Heart left ventricle (tissue), 16 donors: Measurements from ENCODE around the gene FOXJ1. TPM values are rescaled to one million over a fixed set of nuclear protein-coding genes. Genes with fewer than 3 reads are reported as not detected.

Experiments used
- ATAC-seq, 4 donors: fragments of 200-7000 bp; cut with Tn5 transposase; one replicate each; pipeline ENCODE4 v1.9.1; 2020 to 2022; ENCODE audit warnings: moderate library complexity in 4 of 4, mild to moderate bottlenecking in 3 of 4, moderate number of reproducible peaks in 1 of 4
- DNase-seq, 5 donors: peaks; one replicate each; pipeline ENCODE4 v3.0.0-alpha.2; 2020
- H3K27ac ChIP-seq, 12 donors: fragments of 200-600 bp; sonication (generic) in 4 of 12; one replicate each; pipeline versions ENCODE4 v1.5.0 to v1.8.0; 2016 to 2022; ENCODE audit warnings: mild to moderate bottlenecking in 2 of 12
- H3K27me3 ChIP-seq, 9 donors: fragments of 200-600 bp; sonication (generic) in 2 of 9; one replicate each; pipeline versions ENCODE4 v1.5.1 to v1.8.0; 2016 to 2022; ENCODE audit warnings: mild to moderate bottlenecking in 3 of 9
- H3K36me3 ChIP-seq, 9 donors: fragments of 200-600 bp; sonication (generic) in 2 of 9; one replicate each; pipeline versions ENCODE4 v1.5.0 to v1.8.0; 2018 to 2022; ENCODE audit warnings: mild to moderate bottlenecking in 2 of 9
- H3K4me1 ChIP-seq, 12 donors: fragments of 200-600 bp; sonication (generic) in 4 of 12; one replicate each; pipeline versions ENCODE4 v1.5.0 to v1.8.0; 2016 to 2022; ENCODE audit warnings: mild to moderate bottlenecking in 3 of 12
- H3K4me3 ChIP-seq, 12 donors: fragments of 200-600 bp; sonication (generic) in 4 of 12; one replicate each; pipeline versions ENCODE4 v1.5.0 to v1.8.0; 2017 to 2022; ENCODE audit warnings: mild to moderate bottlenecking in 9 of 12, moderate library complexity in 4 of 12
- H3K9me3 ChIP-seq, 12 donors: fragments of 200-600 bp; sonication (generic) in 4 of 12; one replicate each; pipeline versions ENCODE4 v1.5.0 to v1.8.0; 2016 to 2022; ENCODE audit warnings: mild to moderate bottlenecking in 1 of 12
- POLR2A ChIP-seq, 2 donors: fragments of 450-650 bp; IDR thresholded peaks; one replicate each; pipeline ENCODE4 v1.6.1; 2017; ENCODE audit warnings: antibody characterized with exemption in 2 of 2, mild to moderate bottlenecking in 2 of 2, moderate library complexity in 2 of 2
- WGBS, 4 donors: extraction: QIAGEN DNeasy Blood & Tissue Kit in 2 of 4; methylation state at CpG; one replicate each; pipeline versions ENCODE4 v1.1.5 to v1.1.7; 2013 to 2018; 5-methylcytosine and 5-hydroxymethylcytosine counted together
- intact Hi-C, 10 donors: fragments of 100-400 bp; cut with DNase I; formaldehyde crosslinking; loops; one replicate each; pipeline versions ENCODE4 v1.11.1 to v1.14.2; 2022
- polyA plus RNA-seq, 2 donors: library from polyadenylated mRNA; stranded (reverse); fragments of 200-250 nt; gene quantifications; one replicate each; pipeline ENCODE4 v1.2.3, GENCODE V29; 2013
- total RNA-seq, 9 donors: library from RNA; depleted of rRNA in 2 of 9; stranded (reverse); fragments of >200 nt in 2 of 9; fragmentation: NEBNext Ultra II Directional in 3 of 9; extraction: Animal tissue kit (Norgen Biotek cat#: 25700) in 3 of 9; gene quantifications; one replicate each; pipeline versions ENCODE4 v1.1.0 to v1.2.4, GENCODE V29; 2016 to 2023
- TF ChIP-seq, protein P1 (sequence below), 12 donors: fragments of 200-600 bp; sonication (generic) in 4 of 12; IDR thresholded peaks; one replicate each; pipeline versions ENCODE4 v1.5.0 to v1.8.0; 2018 to 2022; ENCODE audit warnings: antibody characterized with exemption in 12 of 12, mild to moderate bottlenecking in 5 of 12
- donor health status: ischemic (EF 13 %, LVEDD 7.1; RV severe dilation, severe dysfunction).
- donor health status: healthy with polysubstance abuse.
- donor health status: DM: no; HTN: yes; CAD: no.
- donor health status: DM: no; HTN: no; CAD: no.
- donor health status: ischemic (EF 25% LVEDD 6.9; RV normal size, moderate dysfunction).
- donor health status: ischemic (EF 25% LVEDD 5.7; RV mildly dilated, moderate dysfunction).
- donor health status: healthy.
- donor health status: DM: yes; HTN: yes; CAD: no.
- donor health status: ischemic (EF 35%, LVEDD 5.7; RV mildly dilated, moderate dysfunction).
- donor health status: nonischemic (EF 11% LVEDD 7.7; RV severe dilation, severe dysfunction).
- donor health status: DM: yes; HTN: yes; CAD: no.
- donor health status: PGD.
- donor health status: ischemic (EF 29% LVEDD 5.4; RV normal size, mild dysfunction).
- donor health status: nonischemic (EF 23%, LVEDD 6.1; RV moderate dilation, normal function).

Gene FOXJ1
- total and polyA plus RNA-seq, 11 donors, result not detected

DNA sequence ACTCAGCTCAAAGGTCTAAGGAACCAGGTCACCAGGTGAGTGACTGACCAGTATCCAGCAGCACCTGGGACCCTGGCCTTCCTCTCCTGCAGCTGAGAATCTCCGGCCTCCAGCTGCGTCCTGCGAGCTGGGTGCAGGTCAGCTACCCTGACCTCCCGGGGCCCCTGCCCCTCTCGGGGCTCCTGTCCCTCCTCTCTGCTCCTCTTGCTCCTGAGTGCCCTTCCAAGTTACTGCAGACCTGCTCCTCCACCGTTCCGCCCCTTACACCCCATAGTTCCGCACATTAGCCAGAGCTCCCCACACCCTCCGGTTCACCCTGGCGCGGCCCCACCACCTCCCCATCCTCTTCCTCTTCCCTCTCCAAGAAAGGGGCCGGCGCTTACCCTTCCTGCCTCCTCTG is 10.6 kb downstream of the FOXJ1 start:
- no peak overlapping the region for H3K27ac ChIP-seq
- no peaks in the 10 kb centered on the region for H3K36me3 ChIP-seq
- H3K9me3 ChIP-seq, result no peaks in the 10 kb centered on the region
- 31 to 47% (median 41%) methylated on average over 12 to 13 of the region's 13 CpGs for WGBS, 4 donors
- intact Hi-C loops, result no loop called here
- no peak for ATAC-seq
- peaks cover 0 to 57% (median 45%) of the 10 kb centered on the region in 9 donors for H3K27me3 ChIP-seq
- peaks cover 0 to 9% (median 0%) of the 10 kb centered on the region in 12 donors for H3K4me1 ChIP-seq
- DNase-seq, result peak in 1 of 5 donors; percentile 48
- TF ChIP-seq POLR2A (IDR thresholded peaks at IDR 0.05), result no peak
- TF ChIP-seq, protein P1, sequence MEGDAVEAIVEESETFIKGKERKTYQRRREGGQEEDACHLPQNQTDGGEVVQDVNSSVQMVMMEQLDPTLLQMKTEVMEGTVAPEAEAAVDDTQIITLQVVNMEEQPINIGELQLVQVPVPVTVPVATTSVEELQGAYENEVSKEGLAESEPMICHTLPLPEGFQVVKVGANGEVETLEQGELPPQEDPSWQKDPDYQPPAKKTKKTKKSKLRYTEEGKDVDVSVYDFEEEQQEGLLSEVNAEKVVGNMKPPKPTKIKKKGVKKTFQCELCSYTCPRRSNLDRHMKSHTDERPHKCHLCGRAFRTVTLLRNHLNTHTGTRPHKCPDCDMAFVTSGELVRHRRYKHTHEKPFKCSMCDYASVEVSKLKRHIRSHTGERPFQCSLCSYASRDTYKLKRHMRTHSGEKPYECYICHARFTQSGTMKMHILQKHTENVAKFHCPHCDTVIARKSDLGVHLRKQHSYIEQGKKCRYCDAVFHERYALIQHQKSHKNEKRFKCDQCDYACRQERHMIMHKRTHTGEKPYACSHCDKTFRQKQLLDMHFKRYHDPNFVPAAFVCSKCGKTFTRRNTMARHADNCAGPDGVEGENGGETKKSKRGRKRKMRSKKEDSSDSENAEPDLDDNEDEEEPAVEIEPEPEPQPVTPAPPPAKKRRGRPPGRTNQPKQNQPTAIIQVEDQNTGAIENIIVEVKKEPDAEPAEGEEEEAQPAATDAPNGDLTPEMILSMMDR (IDR thresholded peaks at IDR 0.05), result no peak
- no peak overlapping the region for H3K4me3 ChIP-seq

DNA sequence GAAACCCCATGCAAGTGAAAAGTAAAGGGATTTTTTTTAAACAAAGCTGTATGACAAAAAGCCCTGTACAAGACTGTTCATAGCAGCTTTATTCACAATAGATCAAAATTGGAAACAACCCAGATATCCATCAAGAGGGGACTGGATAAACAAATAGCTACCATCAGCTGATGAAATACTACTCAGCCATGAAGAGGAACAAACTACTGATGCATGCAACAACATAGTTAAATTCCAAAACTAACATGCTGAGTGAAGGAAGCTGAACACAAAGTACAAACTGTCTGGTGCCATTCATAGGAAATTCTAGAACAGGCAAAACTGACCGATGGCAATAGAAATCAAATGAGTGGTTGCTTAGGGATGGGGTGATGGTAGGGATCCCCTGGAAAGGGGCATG is 15.1 kb downstream of the FOXJ1 start:
- H3K36me3 ChIP-seq, result no peaks in the 10 kb centered on the region
- H3K4me1 ChIP-seq, result peaks cover 0 to 15% (median 2%) of the 10 kb centered on the region in 12 donors
- no peaks in the 10 kb centered on the region for H3K9me3 ChIP-seq
- TF ChIP-seq, protein P1 (IDR thresholded peaks at IDR 0.05), result no peak
- no peak for TF ChIP-seq POLR2A (IDR thresholded peaks at IDR 0.05)
- peaks cover 0 to 11% (median 4%) of the 10 kb centered on the region in 9 donors for H3K27me3 ChIP-seq
- no peak for DNase-seq
- ATAC-seq, result no peak
- H3K27ac ChIP-seq, result no peak overlapping the region
- intact Hi-C loops, result no loop called here
- 89 to 97% (median 97%) methylated on average over 1 of the region's 1 CpG for WGBS, 4 donors
- H3K4me3 ChIP-seq, result no peak overlapping the region

DNA sequence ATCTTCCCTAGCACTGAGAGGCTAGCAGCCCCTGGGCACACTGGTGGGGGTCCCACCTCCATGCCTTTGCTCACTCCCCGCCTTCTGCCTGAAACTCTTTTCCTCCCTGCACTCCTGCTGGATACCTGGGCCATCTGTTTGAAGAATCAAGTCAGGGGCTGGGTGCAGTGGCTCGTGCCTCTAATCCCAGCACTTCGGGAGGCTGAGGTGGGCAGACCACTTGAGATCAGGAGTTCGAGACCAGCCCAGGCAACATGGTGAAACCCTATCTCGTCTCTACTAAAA is 15.7 kb downstream of the FOXJ1 start:
- Histone ChIP-seq H3K9me3 (no peaks in the 10 kb centered on the region), H3K27me3 (peaks cover 0 to 6% (median 0%) of the 10 kb centered on the region in 9 donors), H3K4me1 (peaks cover 0 to 15% (median 2%) of the 10 kb centered on the region in 12 donors), H3K4me3 (no peak overlapping the region), H3K27ac (no peak overlapping the region), H3K36me3 (no peaks in the 10 kb centered on the region)
- TF ChIP-seq, protein P1 (IDR thresholded peaks at IDR 0.05), result no peak
- TF ChIP-seq POLR2A (IDR thresholded peaks at IDR 0.05), result no peak
- DNase-seq (peak in 1 of 5 donors; percentile 30), ATAC-seq (no peak)
- intact Hi-C loops, result no loop called here
- WGBS, 4 donors, result 87 to 90% (median 89%) methylated on average over 4 to 5 of the region's 5 CpGs

DNA sequence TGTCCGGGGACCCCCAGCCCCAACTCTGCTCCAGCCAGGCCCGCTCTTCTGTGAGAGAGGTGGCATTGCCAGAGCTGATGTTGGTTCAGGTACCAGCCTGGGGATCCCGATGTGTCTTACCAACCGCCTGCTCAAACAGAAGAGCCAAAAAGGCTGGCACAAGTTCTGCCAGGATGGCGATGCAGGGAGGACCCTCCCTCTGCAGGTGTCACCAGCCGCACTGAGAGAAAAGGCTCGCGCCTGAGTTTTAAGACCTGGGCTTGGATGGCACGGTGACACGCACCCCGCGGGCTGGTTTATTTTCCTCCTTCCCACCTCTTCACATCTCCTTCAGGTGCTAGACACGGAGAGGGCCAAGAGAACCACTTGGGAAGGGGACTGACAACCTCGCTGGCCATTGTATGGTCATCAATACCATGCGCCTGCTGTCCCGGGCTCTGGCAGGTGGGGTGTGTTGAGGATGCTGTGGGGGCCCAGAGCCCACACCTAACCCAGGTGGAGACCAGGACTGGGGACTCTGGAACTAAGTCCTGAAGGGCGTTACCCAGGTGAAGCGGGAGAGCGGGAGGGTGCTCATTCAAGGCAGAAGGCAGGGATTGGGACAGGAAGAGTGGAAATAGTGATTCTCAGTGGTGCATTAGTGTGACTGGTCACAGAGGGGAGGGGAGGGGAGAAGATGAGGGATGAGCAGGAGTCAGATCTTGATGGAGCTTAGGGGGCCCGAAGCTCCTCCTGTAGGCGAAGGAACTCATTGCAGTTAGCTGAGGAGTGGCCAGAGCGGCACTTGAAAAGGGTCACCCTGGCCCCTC is 16.3 kb downstream of the FOXJ1 start:
- H3K4me3 ChIP-seq, result no peak overlapping the region
- DNase-seq (peak in 1 of 5 donors; percentile 17), ATAC-seq (no peak)
- intact Hi-C loops, result loop anchor here in 8 of 10 donors (5.0 kb wide), 4 partner anchors 58 to 273 kb away; no protein-coding TSS in a partner anchor
- WGBS, 4 donors, result 86 to 93% (median 89%) methylated on average over 21 to 22 of the region's 22 CpGs
- peaks cover 0 to 15% (median 2%) of the 10 kb centered on the region in 12 donors for H3K4me1 ChIP-seq
- peaks cover 0 to under 1% (median 0%) of the 10 kb centered on the region in 9 donors for H3K27me3 ChIP-seq
- no peak overlapping the region for H3K27ac ChIP-seq
- H3K36me3 ChIP-seq, result no peaks in the 10 kb centered on the region
- TF ChIP-seq POLR2A (IDR thresholded peaks at IDR 0.05), result no peak
- TF ChIP-seq, protein P1 (IDR thresholded peaks at IDR 0.05), result no peak
- H3K9me3 ChIP-seq, result no peaks in the 10 kb centered on the region
